Fibroblast of skin of left biceps (primary cell): ENCODE data around the gene BRIP1.

Experiments used
- DNase-seq, 2 experiments: peaks; one replicate each; pipeline ENCODE4 v3.0.0-alpha.2; 2013; ENCODE audit warnings: low read depth in 2 of 2

The BRIP1 gene

DNA sequence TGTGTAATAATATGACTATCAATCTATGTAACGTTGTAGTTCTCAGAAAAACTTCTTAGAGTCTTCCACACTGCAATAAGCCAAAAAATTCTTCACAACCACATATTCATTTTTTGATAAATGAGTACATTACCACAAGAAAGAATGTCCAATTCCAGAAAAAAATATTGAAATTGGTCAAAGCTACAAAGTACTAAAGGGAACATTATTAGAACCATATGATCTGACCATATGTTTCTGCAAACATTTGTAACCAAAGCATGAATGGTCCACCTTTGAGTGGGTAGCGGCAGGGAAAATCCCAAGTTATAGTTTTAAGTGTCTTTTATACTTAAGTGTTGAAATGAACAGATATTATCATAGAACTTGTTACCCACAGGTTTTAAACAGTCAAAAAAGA lies 200.6 kb downstream of the BRIP1 start:
- DNase-seq: peak; percentile 65 to 80

DNA sequence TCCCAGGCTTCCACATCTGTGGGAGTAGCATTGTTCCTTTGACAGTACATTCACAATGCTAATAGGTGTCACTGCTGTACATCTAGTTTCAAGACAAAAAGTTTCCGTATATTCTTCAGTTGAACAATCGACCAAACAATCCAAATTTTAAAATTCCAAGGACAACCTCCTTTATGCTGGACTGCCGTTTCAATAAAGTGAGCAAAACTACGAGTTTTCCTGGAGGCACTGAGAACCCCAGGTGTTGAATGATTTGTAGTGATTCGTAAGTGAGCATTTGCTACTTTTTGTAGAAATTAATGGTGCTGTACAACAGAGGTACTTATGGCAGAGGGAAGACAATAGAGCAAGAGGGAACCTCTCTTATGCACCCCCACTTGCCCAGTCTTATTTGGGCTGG lies 201.1 kb downstream of the BRIP1 start:
- DNase-seq: no peak

DNA sequence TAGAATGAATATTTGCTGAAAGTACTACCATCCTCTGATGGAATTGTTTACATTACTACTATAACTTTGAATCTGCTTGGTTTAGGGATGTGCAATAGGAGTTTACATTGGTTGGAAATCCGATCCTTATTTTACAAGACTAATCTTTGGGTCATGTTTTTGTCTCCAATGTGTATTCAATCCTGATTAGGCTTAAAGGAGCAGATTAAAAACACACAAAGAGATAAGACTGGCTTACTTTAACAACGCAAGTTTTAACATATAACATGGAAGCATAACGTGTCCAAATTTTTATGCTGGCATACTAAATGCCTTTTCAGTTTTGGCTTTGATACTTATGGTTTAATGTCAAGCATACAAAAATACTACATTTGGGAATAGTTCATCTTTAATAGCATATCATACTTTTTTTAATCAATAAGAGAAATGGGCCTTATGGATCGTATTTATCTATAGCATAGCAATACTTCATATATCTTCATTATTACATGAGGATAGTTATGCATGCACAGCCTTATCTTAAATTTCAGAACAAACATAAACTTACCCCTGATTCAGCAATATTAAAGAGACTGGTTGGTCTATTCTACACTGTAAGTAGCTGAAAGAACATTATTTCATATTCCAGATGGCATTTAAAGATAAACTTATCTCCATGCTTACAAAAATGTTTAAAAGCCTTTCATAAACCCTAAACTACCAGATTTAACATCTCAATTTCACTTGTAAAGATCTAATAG lies 202.4 kb downstream of the BRIP1 start:
- no peak for DNase-seq

DNA sequence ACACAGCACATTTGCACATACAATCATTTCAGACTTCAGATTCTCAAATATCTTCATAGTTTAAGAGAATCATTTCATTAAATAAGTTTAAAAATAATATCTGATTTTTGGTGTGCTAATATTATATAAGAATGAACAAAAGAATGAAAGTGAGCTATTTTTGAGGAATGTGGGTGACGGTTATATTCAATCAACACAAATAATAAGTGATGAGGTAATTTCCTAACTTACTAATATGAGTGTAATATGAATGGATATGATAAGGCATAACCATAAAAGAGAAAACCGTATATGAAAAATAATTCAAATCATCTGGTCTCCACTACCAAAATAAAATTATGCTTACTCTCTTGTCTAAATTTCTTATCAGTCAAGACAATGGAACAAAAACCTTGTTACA lies 203.9 kb downstream of the BRIP1 start:
- DNase-seq: no peak

- DNase-seq: no peak
Observed at GRCh38 chr17:61658183-61658582, 205.1 kb downstream of the BRIP1 start.

DNA sequence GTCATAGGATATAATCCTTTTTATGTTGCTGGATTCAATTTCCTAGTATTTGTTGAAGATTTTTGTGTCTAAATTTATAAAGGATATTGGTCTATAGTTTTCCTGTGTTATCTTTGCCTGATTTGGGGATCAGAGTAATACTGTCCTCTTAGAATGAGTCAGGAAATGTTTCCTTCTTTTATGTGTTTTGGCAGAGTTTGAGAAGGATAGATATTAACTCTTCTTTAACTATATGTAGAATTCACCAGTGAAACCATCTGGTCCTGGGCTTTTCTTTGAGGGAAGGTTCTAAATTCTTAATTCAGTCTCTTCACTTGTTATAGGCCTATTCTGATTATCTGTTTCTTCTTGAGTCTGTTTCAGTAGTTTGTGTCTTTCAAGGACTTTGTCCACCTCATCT lies 206.0 kb downstream of the BRIP1 start:
- no peak for DNase-seq

DNA sequence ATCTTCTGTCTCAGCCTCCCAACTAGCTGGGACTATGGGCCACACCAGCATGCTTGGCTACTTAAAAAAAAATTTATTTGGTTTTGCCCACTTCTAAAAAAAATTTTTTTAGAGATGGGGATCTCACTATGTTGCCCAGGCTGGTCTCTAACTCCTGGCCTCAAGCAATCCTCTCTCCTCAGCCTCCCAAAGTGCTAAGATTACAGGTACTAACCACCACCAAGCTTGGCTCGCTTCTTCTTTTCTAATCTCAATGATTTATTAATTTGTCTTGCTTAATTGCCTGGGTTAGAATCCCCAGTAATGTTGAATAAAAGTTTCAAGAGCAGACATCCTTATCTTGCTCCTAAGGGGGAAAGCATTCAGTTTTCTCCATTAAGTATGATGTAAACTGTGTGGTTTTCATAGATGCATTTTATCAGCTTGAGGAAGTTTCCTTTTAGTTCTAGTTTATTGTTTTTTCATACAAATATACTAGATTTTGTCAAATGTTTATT lies 206.6 kb downstream of the BRIP1 start:
- no peak for DNase-seq

- DNase-seq: no peak
Observed at GRCh38 chr17:61650749-61651148, 212.6 kb downstream of the BRIP1 start.

GRCh38 chr17:61648587-61648986 lies 214.7 kb downstream of the BRIP1 start:
- DNase-seq: no peak

GRCh38 chr17:61647047-61647446 lies 216.3 kb downstream of the BRIP1 start:
- DNase-seq: peak; percentile 64 to 69

DNA sequence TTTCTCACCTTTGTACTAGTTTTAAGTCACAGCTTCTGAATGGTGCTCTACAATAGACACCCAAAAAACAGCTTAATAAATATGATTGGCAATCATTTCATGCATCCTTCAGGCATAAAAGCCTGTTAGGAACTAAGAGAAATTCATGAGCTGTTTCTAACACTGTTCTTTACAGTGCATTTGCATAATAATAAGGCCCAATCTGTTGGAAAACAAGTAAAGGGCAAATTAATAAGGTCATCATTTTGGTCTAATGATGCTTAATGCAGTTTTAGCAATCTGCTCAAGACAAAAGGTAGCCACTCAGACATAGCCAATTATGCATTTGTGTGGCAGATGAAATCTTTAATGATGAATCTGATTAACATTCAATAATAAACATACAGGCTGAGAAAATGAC lies 216.8 kb downstream of the BRIP1 start:
- no peak for DNase-seq

DNA sequence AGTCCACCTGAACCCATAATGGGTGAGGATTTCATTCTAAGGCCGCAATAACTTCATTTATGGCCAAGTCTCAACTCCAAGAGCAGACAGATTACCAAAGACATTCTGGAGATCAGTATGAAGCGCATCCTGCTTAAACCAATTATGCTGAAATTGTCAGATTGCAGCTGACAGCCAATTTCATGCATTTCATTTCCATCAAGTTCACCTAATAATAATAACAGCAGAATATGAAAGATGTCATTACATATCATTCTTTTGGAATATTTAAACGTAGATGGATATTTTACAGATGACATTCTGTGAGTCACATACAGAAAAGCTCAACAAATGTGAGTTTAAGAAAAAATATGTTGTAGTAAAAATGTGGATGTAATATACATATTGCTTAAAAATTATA lies 217.4 kb downstream of the BRIP1 start:
- DNase-seq: no peak

DNA sequence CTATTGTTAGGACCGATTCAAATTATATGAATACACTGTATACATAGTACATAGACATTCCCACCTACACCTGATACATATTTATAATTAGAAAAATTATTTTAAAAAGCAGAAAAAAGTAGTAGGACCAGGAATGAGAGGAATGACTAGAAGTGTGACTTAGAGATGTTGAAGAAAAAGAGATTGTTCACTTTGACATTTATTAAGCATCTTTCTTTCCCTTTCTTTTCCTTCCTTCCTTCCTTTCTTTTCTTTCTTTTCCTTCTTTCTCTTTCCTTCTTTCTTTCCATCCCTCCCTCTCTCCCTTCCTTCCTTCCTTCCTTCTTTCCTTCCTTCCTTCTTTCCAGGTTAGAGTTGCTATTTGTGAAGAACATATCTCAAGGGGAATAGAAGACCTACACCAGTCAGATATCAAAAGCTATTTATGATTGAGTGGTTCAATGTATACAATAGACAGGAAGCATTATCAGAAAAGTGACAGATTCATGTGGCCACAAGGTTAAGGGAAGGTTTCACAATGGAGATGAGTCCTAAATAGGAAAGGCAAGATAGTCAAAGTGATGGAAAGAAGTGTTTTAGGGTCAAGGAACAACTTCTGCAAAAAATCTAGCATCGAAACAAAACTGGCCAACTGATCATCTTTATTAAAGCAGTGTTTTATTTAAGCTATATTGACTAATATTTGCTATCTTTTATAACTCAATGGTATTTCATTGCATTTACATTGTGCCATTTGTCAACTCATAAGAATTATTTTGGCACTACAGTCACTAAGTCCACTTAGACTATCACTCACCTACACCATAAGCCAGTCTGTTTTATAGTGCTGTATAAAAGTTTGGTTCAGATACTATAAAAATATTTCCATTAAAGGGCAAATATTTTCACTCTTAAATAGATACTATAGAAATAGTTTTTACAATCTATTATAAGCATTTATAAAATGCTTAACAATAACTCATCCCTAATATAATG lies 218.2 kb downstream of the BRIP1 start:
- DNase-seq: no peak

DNA sequence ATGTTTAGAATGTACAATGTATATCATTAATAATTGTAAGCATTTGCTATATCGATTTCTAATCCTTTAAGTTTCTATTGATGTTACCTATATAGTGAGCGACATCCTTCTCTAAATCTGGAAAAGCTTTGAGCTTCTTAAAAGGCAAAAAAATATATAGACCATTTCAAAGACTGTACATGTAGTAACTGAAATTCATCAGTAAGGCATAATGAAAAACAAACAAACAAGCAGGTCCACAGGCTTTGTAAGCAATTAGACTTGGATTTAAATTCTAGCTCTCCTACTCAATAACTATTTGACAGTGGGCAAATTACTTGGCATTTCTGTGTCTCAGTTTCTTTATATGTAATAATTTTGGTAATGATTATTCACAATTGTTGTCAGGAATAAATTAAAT lies 220.6 kb downstream of the BRIP1 start:
- no peak for DNase-seq

DNA sequence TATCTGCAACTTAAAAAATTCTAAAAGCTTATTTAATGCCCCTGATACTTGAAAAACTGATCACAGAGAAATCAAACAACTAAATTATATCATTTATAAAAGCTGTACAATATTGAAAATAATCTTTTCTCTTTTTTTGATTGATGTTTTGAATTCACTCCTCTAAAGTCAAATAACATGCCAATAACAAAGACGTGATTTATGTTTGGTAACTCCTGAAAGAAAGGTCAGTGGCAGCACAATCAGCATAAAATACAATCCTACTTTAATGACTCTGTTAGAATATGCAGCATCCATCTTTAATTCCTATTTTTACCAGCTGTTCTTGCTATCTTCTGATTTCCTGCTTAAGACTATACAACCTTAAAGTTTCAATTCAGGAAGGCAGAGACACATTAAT lies 221.6 kb downstream of the BRIP1 start:
- DNase-seq: no peak

DNA sequence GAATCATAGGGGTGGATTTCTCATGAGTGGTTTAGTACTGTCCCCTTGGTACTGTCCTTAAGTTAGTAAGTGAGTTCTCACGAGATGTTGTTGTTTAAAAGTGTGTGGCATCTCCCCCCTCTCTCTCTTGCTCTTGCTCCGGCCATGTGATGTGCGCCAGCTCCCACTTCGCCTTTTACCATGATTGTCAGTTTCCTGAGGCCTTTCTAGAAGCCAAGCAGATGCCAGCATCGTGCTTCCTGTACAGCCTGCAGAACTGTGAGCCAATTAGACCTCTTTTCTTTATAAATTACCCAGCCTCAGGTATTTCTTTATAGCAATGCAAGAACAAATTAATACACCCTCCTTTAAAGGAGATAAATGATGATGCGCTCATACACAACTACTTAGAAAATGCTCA lies 222.2 kb downstream of the BRIP1 start:
- no peak for DNase-seq

- DNase-seq: no peak
Observed at GRCh38 chr17:61639818-61640217, 223.5 kb downstream of the BRIP1 start.

- no peak for DNase-seq
Observed at GRCh38 chr17:61638087-61638486, 225.2 kb downstream of the BRIP1 start.

DNA sequence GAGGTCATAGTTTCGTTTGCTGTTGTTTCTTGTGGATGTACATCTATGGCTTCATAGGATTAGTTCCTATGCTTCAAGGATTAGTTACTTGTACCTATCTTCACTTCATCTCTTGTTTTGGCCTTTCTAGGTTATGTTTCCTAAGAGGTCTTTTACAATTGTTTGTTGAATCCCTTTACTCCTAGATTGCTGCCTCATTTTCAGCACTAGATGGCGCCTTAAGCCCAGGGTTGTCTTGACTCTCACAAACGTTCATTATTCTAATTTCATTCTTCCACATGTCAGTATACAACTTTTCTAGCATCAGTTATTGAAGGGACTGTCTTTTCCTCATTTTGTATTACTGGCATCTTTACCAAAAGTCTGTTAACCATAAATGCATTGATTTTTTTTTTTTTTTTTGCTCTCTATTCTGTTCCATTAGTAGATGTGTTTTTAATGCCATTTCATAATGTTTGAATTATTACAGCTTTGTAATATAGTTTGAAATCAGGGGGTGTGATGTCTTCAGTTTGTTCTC lies 227.4 kb downstream of the BRIP1 start:
- DNase-seq: peak; percentile 24 to 27

DNA sequence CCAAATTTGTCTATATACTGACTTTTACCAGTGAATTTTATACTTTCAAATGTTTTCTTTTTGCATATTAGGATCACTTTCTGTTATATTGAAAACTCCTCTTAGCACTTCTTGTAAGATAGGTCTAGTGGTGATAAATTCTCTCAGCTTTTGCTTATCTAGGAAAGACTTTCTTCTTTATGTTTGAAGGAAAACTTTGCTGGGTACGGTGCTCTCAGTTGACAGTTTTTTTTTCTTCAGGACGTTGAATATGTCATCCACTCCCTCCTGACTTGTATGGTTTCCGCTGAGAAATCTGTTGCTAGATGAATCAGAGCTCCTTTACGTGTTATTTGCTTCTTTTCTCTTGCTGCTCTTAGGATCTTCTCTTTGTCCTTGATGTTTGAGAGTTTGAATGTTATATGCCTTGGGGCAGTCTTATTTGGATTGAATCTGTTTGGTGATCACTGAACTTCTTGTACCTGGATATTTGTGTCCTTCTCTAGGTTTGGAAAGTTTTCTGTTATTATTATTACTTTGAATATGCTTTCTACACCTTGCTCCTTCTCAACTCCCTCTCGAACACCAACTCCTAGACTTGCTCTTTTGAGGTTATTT lies 228.3 kb downstream of the BRIP1 start:
- DNase-seq: no peak

DNA sequence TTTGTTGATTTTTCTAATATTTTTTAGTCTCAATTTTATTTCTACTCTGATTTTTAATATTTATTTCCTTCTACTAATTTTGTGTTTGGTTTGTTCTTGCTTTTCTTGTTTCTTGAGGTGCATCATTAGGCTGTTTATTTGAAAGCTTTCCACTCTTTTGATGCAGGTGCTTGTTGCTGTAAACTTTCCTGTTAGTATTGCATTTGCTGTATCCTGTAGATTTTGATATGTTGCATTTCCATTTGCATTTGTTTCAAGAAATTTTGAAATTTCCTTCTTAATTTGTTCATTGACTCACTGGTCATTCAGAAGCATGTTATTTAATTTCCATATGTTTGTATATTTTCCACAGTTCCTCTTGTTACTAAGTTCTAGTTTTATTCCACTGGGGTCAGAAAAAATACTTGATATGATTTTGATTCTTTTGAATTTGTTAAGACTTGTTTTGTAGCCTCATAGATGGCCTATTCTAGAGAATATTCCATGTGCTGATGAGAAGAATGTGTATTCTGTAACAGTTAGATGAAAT lies 229.3 kb downstream of the BRIP1 start:
- DNase-seq: no peak

GRCh38 chr17:61632826-61633225 lies 230.5 kb downstream of the BRIP1 start:
- no peak for DNase-seq
